HG03064 (cell line): ENCODE measurements around the gene SAMHD1.
"Not testable (repeated sequence)": the region's sequence is repeated elsewhere in the genome, so short reads cannot be mapped to it uniquely, and the experiment has no call there.

ENCODE experiments used
- ATAC-seq: cut with Tn5 transposase; IDR thresholded peaks from one replicate; pipeline ENCODE4 v1.9.1; 2021; ENCODE audit warnings: low read depth; ENCODE audit not compliant: unreplicated experiment

Gene SAMHD1

DNA sequence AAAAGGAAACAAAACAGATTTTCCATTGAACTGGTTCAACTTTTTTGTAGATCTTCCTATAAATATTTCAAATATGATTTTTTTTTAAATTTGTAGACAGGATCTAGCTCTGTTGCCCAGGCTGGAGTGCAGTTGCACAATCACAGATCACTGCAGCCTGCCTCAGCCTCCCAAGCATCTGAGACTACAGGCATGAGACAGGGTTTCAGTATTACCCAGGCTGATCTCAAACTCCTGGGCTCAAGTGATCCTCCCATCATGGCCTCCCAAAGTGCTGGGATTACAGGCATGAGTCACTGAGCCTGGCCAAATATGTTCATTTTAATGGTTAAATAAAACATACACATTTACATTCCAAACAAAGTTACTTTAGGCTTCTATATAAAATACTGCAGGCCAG is 33.6 kb downstream of the SAMHD1 start:
- ATAC-seq = no peak

DNA sequence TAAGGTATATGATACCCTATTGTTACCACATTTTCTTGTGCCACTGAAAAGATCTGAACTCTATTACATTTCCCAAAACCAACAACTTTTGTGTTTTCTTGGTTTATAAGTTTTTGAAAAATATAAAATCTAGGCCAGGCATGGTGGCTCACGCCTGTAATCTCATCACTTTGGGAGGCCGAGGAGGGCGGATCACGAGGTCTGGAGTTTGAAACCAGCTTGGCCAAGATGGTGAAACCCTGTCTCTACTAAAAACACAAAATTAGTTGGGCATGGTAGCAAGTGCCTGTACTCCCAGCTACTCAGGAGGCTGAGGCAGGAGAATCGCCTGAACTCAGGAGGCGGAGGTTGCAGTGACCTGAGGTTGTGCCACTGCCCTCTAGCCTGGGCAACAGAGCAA is 34.3 kb downstream of the SAMHD1 start:
- no peak for ATAC-seq

DNA sequence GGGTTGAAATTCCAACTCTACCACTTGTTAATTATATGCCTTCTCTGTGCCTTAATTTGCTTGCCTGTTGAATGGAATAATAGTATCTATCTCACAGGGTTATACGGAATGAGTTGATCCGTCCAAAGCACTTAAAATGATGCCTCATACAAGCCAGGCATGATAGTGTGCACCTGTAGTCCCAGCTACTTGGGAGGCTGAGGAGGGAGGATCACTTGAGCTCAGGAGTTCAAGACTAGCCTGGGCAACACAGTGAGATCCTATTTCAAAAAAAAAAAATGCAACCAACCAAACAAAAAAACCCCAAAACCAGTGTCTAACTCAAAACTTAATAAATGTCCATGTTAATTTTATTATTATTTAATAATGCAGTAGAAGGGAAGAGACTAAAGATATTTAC is 35.3 kb downstream of the SAMHD1 start:
- no peak for ATAC-seq

DNA sequence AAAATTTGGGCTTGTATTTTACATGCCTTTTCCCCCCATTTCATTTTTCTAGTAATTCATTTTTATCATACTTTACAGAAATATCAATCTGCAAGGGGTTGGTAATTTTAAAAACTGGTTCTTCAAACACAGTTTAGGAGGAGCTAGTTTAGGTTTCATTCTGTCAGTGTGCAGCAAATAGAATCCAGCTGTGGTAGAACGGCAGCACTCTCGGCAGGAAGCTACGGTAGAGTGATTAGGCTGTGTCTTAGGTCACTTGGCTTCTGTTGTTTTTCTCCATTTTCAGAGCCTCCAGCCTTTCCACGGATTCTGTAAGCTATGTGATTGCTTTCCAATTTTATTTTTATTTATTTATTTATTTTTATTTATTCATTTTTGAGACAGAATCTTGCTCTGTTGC is 42.9 kb downstream of the SAMHD1 start:
- ATAC-seq = no peak

GRCh38 chr20:36906086-36906485 is 45.4 kb downstream of the SAMHD1 start:
- ATAC-seq = not testable (repeated sequence)

- ATAC-seq = not testable (repeated sequence)
Measured at GRCh38 chr20:36905566-36905965, 45.9 kb downstream of the SAMHD1 start.

DNA sequence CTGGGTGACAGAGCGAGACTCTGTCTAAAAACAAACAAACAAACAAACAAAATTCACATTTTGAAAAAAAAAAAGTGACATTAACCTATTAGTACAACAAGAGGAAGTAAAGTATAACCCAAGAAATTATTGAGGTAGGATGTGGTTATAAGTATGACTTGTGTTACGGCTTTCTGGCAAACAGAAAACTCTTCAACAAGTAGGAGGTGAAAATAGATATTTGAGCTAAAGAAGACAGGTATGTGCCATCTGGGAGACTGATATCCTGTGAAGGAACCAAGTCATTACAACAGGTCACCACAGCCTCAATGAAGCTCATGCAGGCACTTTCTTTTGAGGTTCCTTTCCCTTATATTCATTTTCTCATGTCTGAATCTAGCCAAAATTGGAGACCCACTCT is 46.8 kb downstream of the SAMHD1 start:
- no peak for ATAC-seq

- ATAC-seq = no peak
Measured at GRCh38 chr20:36895036-36895435, 56.5 kb downstream of the SAMHD1 start.

DNA sequence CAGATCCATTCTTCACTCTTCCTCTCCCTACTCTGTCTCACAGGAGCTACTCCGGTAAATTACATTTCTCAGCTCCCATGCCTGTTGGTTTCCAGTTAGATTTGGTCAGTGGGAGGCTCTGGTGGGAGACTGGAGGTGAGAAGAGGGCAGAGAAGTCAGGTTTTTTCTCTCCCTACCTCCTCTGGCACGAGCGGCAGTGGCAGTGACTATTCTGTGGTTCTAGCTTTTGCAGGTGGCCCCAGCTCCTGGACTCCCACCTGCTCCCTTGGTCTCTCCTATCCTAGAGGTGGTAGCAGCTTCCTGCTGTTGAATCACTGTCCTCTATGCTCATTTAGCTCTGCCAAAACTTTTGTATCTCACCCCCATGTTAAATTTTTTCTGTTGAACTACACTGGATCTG is 57.7 kb downstream of the SAMHD1 start:
- ATAC-seq = no peak

- no peak for ATAC-seq
Measured at GRCh38 chr20:36891211-36891610, 60.3 kb downstream of the SAMHD1 start.

DNA sequence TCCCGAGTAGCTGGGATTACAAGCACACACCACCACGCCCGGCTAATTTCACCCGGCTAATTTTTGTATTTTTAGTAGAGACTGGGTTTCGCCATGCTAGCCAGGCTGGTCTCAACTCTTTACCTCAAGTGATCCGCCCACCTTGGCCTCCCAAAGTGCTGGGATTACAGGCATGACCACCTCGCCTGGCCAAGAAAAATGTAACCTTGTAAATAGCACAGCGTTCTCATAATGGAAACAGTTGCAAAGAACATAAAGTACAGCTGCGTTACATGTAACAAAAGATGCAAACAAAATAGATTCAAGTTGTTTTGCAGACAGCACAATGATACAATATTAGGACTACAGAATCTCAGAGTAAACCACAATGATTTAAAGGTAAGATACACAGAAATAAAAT is 60.9 kb downstream of the SAMHD1 start:
- no peak for ATAC-seq

GRCh38 chr20:36888880-36889516 is 62.5 kb downstream of the SAMHD1 start:
- ATAC-seq = no peak

GRCh38 chr20:36887752-36888090 is 63.8 kb downstream of the SAMHD1 start:
- ATAC-seq = no peak

DNA sequence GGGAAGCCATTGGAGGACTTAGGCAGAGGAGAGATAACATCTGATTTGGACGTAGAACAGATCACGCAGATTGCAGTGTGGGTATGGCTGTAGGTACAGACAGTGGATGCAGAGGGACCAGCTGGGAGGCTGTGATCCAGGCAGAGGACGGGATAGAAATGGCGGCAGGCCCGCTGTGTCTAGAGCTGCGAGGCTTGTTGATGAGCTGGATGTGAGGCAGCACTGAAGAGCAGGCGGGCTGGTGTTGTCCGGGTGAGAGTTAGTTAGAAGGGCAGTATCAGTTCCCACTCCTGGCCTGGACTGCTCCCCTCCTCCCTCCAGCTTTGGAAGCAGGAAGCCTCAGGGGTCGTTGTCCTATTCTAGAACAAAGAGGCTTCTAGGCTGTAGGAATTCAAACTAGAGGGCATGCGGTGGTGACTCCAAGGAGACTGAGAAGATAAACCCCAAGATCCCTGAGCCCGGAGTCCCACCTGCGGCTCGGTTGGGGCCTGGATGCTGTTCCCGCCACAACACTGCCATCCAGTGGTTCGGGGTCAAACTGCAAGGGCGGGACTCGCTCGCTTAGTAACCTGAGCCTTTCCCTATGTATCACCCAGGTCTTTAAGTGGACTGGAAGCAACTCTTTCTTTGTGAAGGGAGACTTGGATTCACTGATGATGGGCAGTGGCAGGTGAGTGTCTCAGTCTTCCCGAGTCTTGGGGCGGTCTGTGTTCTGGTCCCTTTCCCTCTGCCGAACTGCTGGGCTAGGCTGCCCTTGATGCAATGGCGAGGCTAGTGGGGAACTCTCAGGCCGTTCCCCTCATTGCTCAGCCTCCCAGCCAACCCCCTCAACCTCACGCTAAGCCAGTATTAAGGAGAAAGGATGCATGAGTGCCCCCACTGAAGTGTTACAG is 64.4 kb downstream of the SAMHD1 start:
- ATAC-seq = no peak

- ATAC-seq = no peak
Measured at GRCh38 chr20:36885356-36885755, 66.2 kb downstream of the SAMHD1 start.

DNA sequence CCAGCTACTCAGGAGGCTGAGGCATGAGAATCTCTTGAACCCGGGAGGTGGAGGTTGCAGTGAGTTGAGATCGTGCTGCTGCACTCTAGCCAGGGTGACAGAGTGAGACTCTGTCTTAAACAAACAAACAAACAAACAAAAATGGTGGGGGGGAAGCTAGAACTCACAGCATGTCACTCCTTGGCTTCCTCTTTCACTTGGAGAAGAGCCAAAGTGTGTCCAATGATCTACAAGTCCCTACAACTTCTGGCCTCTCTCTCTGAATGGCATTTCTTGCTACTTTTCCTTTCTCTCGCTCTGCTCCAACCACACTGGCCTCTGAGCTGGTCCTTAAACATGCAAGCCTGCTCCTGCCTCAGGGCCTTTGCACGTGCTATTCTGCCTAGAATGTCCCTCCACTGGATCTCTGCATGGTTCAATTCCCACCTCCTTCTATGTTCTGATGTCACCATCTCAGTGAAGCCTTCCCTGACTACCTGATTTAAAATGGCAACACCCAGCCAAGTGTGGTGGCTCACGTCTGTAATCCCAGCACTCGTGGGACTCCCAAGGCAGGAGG is 67.5 kb downstream of the SAMHD1 start:
- ATAC-seq = no peak

DNA sequence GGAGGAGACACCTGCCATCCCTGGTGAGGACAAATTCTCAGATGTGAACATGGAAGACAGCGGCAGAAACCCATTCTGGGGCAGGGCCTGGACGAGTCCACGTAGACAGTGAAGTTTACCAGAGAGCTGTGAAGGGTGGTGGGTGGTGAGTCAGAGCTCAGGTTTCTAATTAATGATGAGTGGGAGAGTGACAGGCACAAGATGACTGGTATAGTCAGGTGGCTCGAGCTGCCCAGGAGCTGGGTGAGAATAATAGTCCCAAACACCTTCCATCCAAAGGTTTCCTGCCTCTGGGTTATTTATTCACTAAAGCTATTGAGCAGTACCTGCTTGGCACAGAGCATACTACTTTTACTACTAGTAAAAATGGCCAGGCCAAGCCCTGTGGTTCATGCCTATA is 69.6 kb downstream of the SAMHD1 start:
- ATAC-seq = no peak

- no peak for ATAC-seq
Measured at GRCh38 chr20:36881331-36881730, 70.2 kb downstream of the SAMHD1 start.

DNA sequence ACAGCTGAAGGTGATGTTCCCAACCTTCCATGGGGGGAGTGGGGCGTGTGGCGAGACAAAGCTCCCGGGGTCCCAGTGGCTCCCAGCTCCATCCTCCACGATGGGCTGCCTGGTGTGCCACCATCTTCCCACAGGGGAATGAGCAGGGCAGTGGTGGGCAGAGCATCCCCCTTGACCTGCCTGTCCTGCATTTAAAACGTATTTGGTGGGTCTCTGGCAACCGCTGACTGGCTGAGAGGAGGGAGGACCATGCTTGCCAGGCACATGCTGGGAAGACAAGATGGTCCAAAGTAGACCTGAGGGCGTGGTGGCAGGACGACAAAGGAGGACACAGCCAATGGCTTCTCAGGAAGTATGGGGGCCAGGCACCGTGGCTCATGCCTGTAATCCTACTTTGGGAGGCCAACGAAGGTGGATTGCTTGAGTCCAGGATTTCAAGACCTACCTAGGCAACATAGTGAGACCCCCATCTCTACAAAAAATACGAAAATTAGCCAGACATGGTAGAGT is 70.7 kb downstream of the SAMHD1 start:
- ATAC-seq = no peak

DNA sequence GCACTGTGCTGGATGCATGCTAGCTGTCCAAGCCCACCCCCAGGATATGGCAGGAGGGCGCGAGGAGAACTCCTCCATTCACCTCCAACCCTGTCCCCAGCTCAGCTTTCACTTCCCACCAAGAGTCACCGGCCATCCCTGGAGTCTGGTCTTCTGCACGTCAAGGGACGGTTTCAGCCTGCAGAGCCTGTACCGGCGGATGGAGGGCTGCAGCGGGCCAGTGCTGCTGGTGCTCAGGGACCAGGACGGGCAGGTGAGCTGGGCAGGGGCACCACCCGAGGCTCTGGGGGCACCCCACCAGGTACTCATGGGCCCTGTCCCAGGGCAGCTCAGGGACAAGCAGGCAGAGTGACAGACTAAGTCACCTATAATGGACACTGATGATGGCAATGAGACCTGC is 72.6 kb downstream of the SAMHD1 start:
- ATAC-seq = no peak

GRCh38 chr20:36876473-36876833 is 75.1 kb downstream of the SAMHD1 start:
- ATAC-seq = no peak
